ENCODE results near the gene DYDC2. TPM values are rescaled to one million over a fixed set of nuclear protein-coding genes. Genes with fewer than 3 reads are reported as not detected.

DYDC2 gene
- total RNA-seq, 1 experiment from 2014 or later, result 2.8 TPM

GRCh38 chr10:80382989-80383388 lies 26.4 kb downstream of the DYDC2 start:
- Mint-ChIP-seq H3K27me3 (ENCODE audit: low read depth) (no peaks in the 10 kb centered on the region; the same call in 1 of the 2 replicates), H3K9me3 (no peaks in the 10 kb centered on the region), H3K4me3 (no peak overlapping the region), H3K36me3 (ENCODE audit: insufficient read depth in 1 of 3, low read depth in 3 of 3) (no peaks in the 10 kb centered on the region), H3K4me1 (peaks cover 4 to 6% of the 10 kb centered on the region in 2 experiments; a peak in 3 of 4 replicates), H3K27ac (no peak overlapping the region)
- Histone ChIP-seq H3K23me2 (ENCODE audit: insufficient read length, low read depth, low read length, poor library complexity, severe bottlenecking) (no peaks in the 10 kb centered on the region), H3K14ac (ENCODE audit: insufficient read depth, low read length) (no peak overlapping the region), H3K27ac (ENCODE audit: insufficient read length, low read depth, low read length) (no peak overlapping the region), H2AFZ (ENCODE audit: low read length) (no peak overlapping the region), H3K9me3 (ENCODE audit: control insufficient read depth, low read depth, low read length) (no peaks in the 10 kb centered on the region), H2AK5ac (ENCODE audit: insufficient read length, low read length) (no peak overlapping the region), H4K91ac (ENCODE audit: insufficient read length, low read depth, low read length) (no peak overlapping the region), H3K4me1 (ENCODE audit: insufficient read depth, low read length) (no peaks in the 10 kb centered on the region), H3K27me3 (ENCODE audit: insufficient read depth, low read length) (no peaks in the 10 kb centered on the region), H2BK15ac (ENCODE audit: low read depth, low read length) (no peak overlapping the region), H2BK120ac (ENCODE audit: low read depth, low read length, poor library complexity, severe bottlenecking) (no peak overlapping the region), H3K79me2 (ENCODE audit: insufficient read depth, low read length) (no peaks in the 10 kb centered on the region), H3K56ac (ENCODE audit: insufficient read length, low read depth, low read length) (no peak overlapping the region), H3K18ac (ENCODE audit: insufficient read length, low read depth, low read length) (no peak overlapping the region), H3K23ac (ENCODE audit: insufficient read length, low read depth, low read length) (no peak overlapping the region), H3K9ac (ENCODE audit: extremely low read depth, insufficient read length, low read length) (no peak overlapping the region), H2BK5ac (ENCODE audit: insufficient read length, low read length) (no peak overlapping the region), H4K20me1 (ENCODE audit: control insufficient read depth, insufficient read depth, insufficient read length) (no peaks in the 10 kb centered on the region), H3K4ac (ENCODE audit: low read depth, low read length) (no peak overlapping the region), H3T11ph (ENCODE audit: low read length) (no peak overlapping the region), H2BK12ac (ENCODE audit: insufficient read length, low read depth, low read length) (no peak overlapping the region), H4K8ac (replicated peaks; ENCODE audit: insufficient read length, low read depth, low read length) (no peak overlapping the region), H2BK20ac (ENCODE audit: low read depth, low read length, poor library complexity, severe bottlenecking) (no peak overlapping the region), H4K5ac (ENCODE audit: insufficient read length, low read depth, low read length) (no peak overlapping the region), H3K79me1 (ENCODE audit: insufficient read depth, low read depth, low read length, poor library complexity, severe bottlenecking) (no peaks in the 10 kb centered on the region), H3K4me2 (ENCODE audit: insufficient read depth, insufficient read length, low read length) (no peak overlapping the region)
- WGBS (ENCODE audit: extremely low coverage, insufficient read length, low lambda C conversion rate), result no CpG with 5 or more reads among the region's 4 CpGs
- peak; percentile 80 for TF ChIP-seq CTCF (conservative IDR thresholded peaks at IDR 0.05)
- peak; percentile 50 for DNase-seq
